HG02588 (cell line): ENCODE data around the gene OR2V1.

Experiments used
- ATAC-seq: cut with Tn5 transposase; IDR thresholded peaks from one replicate; pipeline ENCODE4 v1.9.1; 2021; ENCODE audit warnings: mild to moderate bottlenecking, moderate library complexity; ENCODE audit not compliant: unreplicated experiment

The OR2V1 gene

GRCh38 chr5:181084621-181085195, 46.3 kb downstream of the OR2V1 start:
- ATAC-seq: no peak

GRCh38 chr5:181081989-181082388, 49.0 kb downstream of the OR2V1 start:
- ATAC-seq: no peak

DNA sequence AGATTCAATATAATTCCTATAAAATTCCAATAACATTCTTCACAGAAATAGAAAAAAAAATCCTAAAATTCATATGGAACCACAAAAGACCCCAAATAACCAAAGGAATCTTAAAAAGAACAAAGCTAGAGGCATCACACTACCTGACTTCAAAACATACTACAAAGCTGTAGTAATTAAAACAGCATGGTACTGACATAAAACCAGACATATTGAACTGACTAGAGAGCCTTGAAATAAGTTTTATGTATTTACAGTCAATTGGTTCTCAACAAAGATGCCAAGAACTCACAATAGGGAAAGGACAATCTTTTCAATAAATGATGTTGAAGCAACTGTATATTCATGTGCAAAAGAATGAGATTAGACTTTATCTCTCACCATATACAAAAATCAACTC, 54.0 kb downstream of the OR2V1 start:
- ATAC-seq: no peak
